Measurements from ENCODE around the gene TMEM235.

The TMEM235 gene

DNA sequence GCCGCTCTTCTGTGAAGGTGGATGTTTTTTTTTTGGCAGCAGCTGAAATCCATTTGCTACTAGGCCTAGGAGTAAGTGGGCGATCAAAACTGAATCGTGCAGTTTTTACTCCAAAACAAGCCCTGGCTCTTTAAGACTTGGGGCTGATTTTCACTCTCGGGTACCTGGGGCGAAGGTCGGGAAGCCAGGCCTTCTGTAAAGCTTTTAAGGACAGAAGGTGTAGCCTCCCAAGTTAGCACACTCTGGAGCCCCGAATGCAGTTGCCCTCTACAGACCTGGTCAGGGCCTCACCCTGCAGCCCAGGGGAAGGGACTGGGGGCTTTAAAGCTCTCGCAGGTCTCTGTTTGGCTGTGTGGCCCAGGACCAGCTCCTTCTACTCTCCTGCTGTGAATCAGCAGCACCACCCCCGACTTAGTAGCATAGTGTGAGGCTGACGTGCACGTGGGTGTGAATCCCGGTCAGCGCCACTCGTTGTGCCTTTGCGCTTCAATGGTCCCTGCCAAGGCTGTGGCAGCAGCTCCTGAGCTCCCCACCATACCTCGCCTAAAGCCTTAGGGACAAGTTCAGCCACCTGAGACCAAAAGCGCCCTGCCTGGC is 49.9 kb downstream of the TMEM235 start:
- H2BK15ac ChIP-seq (ENCODE audit: low read depth, poor library complexity, severe bottlenecking) = peak overlapping the region; percentile 80
- peaks cover 20% of the 10 kb centered on the region for H3K4me1 ChIP-seq (ENCODE audit: control insufficient read depth, insufficient read depth, low read depth, low read length)
- H3K79me1 ChIP-seq (replicated peaks; ENCODE audit: low read length, poor library complexity, severe bottlenecking) = no peaks in the 10 kb centered on the region
- WGBS = 72% methylated on average over 17 of the region's 17 CpGs
- no peak overlapping the region for H2BK5ac ChIP-seq (ENCODE audit: low read depth, low read length, poor library complexity, severe bottlenecking)
- H3K4me3 ChIP-seq (ENCODE audit: insufficient read depth in 1 of 2, low read depth in 1 of 2, low read length in 2 of 2) = no peak overlapping the region
- no peak overlapping the region for H4K8ac ChIP-seq (ENCODE audit: low read length)
- peak overlapping the region in 1 of 2 experiments; percentile 81 for H3K14ac ChIP-seq (ENCODE audit: low read length in 2 of 2)
- no peaks in the 10 kb centered on the region for H3K9me3 ChIP-seq (ENCODE audit: control insufficient read depth, low read length)
- H2AK5ac ChIP-seq (ENCODE audit: low read length, severe bottlenecking) = peak overlapping the region; percentile 34
- H3K36me3 ChIP-seq (ENCODE audit: control insufficient read depth in 1 of 2, insufficient read depth in 2 of 2, low read depth in 1 of 2, low read length in 2 of 2) = peaks cover 0 to 3% of the 10 kb centered on the region in 2 experiments
- H3K18ac ChIP-seq (ENCODE audit: low read depth in 1 of 2, low read length in 2 of 2) = peak overlapping the region; percentile 28 to 84
- H2AFZ ChIP-seq (ENCODE audit: low read depth, low read length) = peak overlapping the region; percentile 10
- H3K4me2 ChIP-seq (ENCODE audit: low read length, poor library complexity, severe bottlenecking) = no peak overlapping the region
- H2BK120ac ChIP-seq (ENCODE audit: low read depth, low read length) = peak overlapping the region; percentile 61
- peak overlapping the region; percentile 39 to 54 for H2BK12ac ChIP-seq (ENCODE audit: low read length in 2 of 2)
- H3K23ac ChIP-seq (ENCODE audit: low read length in 2 of 2) = no peak overlapping the region
- H3K27ac ChIP-seq (ENCODE audit: low read length, poor library complexity, severe bottlenecking) = no peak overlapping the region
- H3K27me3 ChIP-seq (ENCODE audit: control insufficient read depth in 1 of 2, insufficient read depth in 1 of 2, low read length in 2 of 2) = peaks cover 5 to 14% of the 10 kb centered on the region in 2 experiments
- H3K9ac ChIP-seq (ENCODE audit: low read length) = no peak overlapping the region
- peak overlapping the region; percentile 68 for H4K91ac ChIP-seq (ENCODE audit: low read length)
- peak overlapping the region; percentile 26 to 64 for H3K4ac ChIP-seq (ENCODE audit: low read depth in 1 of 2, low read length in 2 of 2)
- DNase-seq = no peak

DNA sequence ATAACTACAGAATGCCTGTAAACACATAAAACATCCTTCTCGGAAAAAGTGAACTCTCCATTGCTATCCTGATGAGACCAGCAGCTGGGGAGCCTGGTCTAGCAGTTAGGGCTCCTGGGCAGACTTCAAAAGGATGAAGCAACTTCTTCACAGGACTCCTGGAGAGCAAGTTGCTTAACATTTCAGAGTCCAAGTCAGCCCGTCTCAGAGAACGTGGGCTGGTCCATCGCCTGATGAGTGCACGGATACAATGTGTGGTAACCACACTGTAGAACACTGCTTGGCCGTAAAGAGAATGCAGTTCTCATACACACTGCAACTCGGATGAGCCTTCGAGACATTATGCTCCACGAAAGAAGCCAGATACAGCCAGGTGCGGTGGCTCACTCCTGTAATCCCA is 52.7 kb downstream of the TMEM235 start:
- WGBS = 70% methylated on average over 10 of the region's 10 CpGs
- no peak overlapping the region for H3K4me3 ChIP-seq (ENCODE audit: insufficient read depth in 1 of 2, low read depth in 1 of 2, low read length in 2 of 2)
- peak; percentile 89 for DNase-seq

GRCh38 chr17:78289004-78289403 is 57.6 kb downstream of the TMEM235 start:
- Histone ChIP-seq H2BK12ac (ENCODE audit: low read length in 2 of 2) (peak overlapping the region; percentile 59 to 100), H3K9me3 (ENCODE audit: control insufficient read depth, low read length) (no peaks in the 10 kb centered on the region), H4K8ac (ENCODE audit: low read length) (no peak overlapping the region), H3K4ac (ENCODE audit: low read depth in 1 of 2, low read length in 2 of 2) (peak overlapping the region; percentile 47 to 66), H3K4me1 (ENCODE audit: control insufficient read depth, insufficient read depth, low read depth, low read length) (peaks cover 14% of the 10 kb centered on the region), H2AFZ (ENCODE audit: low read depth, low read length) (no peak overlapping the region), H3K14ac (ENCODE audit: low read length in 2 of 2) (no peak overlapping the region), H3K18ac (ENCODE audit: low read depth in 1 of 2, low read length in 2 of 2) (peak overlapping the region; percentile 23 to 52), H3K4me3 (ENCODE audit: insufficient read depth in 1 of 2, low read depth in 1 of 2, low read length in 2 of 2) (no peak overlapping the region), H2AK5ac (ENCODE audit: low read length, severe bottlenecking) (peak overlapping the region; percentile 3), H3K79me1 (replicated peaks; ENCODE audit: low read length, poor library complexity, severe bottlenecking) (no peaks in the 10 kb centered on the region), H3K36me3 (ENCODE audit: control insufficient read depth in 1 of 2, insufficient read depth in 2 of 2, low read depth in 1 of 2, low read length in 2 of 2) (no peaks in the 10 kb centered on the region), H3K9ac (ENCODE audit: low read length) (no peak overlapping the region), H4K91ac (ENCODE audit: low read length) (peak overlapping the region; percentile 45), H3K27ac (ENCODE audit: low read length, poor library complexity, severe bottlenecking) (no peak overlapping the region), H3K23ac (ENCODE audit: low read length in 2 of 2) (no peak overlapping the region), H3K27me3 (ENCODE audit: control insufficient read depth in 1 of 2, insufficient read depth in 1 of 2, low read length in 2 of 2) (no peaks in the 10 kb centered on the region), H3K4me2 (ENCODE audit: low read length, poor library complexity, severe bottlenecking) (no peak overlapping the region), H2BK120ac (ENCODE audit: low read depth, low read length) (no peak overlapping the region), H2BK5ac (ENCODE audit: low read depth, low read length, poor library complexity, severe bottlenecking) (no peak overlapping the region), H2BK15ac (ENCODE audit: low read depth, poor library complexity, severe bottlenecking) (peak overlapping the region; percentile 1)
- 86% methylated on average over 6 of the region's 6 CpGs for WGBS
- DNase-seq = no peak

More for the DNA sequence above, 52.7 kb downstream of the TMEM235 start:
- Histone ChIP-seq H2BK12ac (ENCODE audit: low read length in 2 of 2) (peak overlapping the region in 1 of 2 experiments; percentile 29), H3K27me3 (ENCODE audit: control insufficient read depth in 1 of 2, insufficient read depth in 1 of 2, low read length in 2 of 2) (peaks cover 0 to 3% of the 10 kb centered on the region in 2 experiments), H3K9ac (ENCODE audit: low read length) (no peak overlapping the region), H3K27ac (ENCODE audit: low read length, poor library complexity, severe bottlenecking) (no peak overlapping the region), H3K9me3 (ENCODE audit: control insufficient read depth, low read length) (no peaks in the 10 kb centered on the region), H3K4ac (ENCODE audit: low read depth in 1 of 2, low read length in 2 of 2) (peak overlapping the region in 1 of 2 experiments; percentile 59), H2BK120ac (ENCODE audit: low read depth, low read length) (no peak overlapping the region), H4K91ac (ENCODE audit: low read length) (no peak overlapping the region), H3K36me3 (ENCODE audit: control insufficient read depth in 1 of 2, insufficient read depth in 2 of 2, low read depth in 1 of 2, low read length in 2 of 2) (peaks cover 0 to 3% of the 10 kb centered on the region in 2 experiments), H3K4me2 (ENCODE audit: low read length, poor library complexity, severe bottlenecking) (no peak overlapping the region), H2BK5ac (ENCODE audit: low read depth, low read length, poor library complexity, severe bottlenecking) (no peak overlapping the region), H2AK5ac (ENCODE audit: low read length, severe bottlenecking) (no peak overlapping the region), H2BK15ac (ENCODE audit: low read depth, poor library complexity, severe bottlenecking) (no peak overlapping the region), H3K14ac (ENCODE audit: low read length in 2 of 2) (no peak overlapping the region), H3K23ac (ENCODE audit: low read length in 2 of 2) (no peak overlapping the region), H3K4me1 (ENCODE audit: control insufficient read depth, insufficient read depth, low read depth, low read length) (peaks cover 13% of the 10 kb centered on the region), H2AFZ (ENCODE audit: low read depth, low read length) (no peak overlapping the region), H4K8ac (ENCODE audit: low read length) (no peak overlapping the region), H3K18ac (ENCODE audit: low read depth in 1 of 2, low read length in 2 of 2) (no peak overlapping the region), H3K79me1 (replicated peaks; ENCODE audit: low read length, poor library complexity, severe bottlenecking) (no peaks in the 10 kb centered on the region)

DNA sequence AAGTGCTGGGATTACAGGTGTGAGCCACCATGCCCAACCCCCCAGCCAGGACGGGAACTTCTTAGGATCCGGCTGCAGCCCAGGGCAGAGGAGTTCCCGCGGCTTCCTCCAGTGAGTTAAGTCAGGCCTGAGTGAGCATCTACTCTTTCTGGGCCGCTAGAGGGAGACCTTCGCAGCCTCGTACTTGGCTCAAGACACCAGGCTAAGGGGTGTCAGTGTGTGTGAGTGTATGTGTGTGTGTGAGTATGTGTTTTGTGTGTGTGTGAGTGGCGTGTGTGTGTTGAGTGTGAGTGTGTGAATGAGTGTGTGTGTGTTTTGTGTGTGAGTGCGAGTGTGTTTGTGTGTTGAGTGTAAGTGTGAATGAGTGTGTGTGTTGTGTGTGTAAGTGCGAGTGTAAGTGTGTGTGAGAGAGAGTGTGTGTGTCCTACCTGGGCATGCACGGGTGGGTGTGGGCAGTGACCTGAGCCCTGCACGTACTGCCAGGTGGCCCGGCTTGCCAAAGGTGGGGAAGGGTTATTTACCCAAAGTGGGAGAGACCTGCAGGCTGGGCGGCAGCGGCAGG is 58.5 kb downstream of the TMEM235 start:
- Histone ChIP-seq H3K27me3 (ENCODE audit: control insufficient read depth in 1 of 2, insufficient read depth in 1 of 2, low read length in 2 of 2) (no peaks in the 10 kb centered on the region), H3K9ac (ENCODE audit: low read length) (peak overlapping the region; percentile 38), H3K14ac (ENCODE audit: low read length in 2 of 2) (peak overlapping the region in 1 of 2 experiments; percentile 19), H2AK5ac (ENCODE audit: low read length, severe bottlenecking) (no peak overlapping the region), H4K91ac (ENCODE audit: low read length) (peak overlapping the region; percentile 65), H3K4me3 (ENCODE audit: insufficient read depth in 1 of 2, low read depth in 1 of 2, low read length in 2 of 2) (no peak overlapping the region), H3K36me3 (ENCODE audit: control insufficient read depth in 1 of 2, insufficient read depth in 2 of 2, low read depth in 1 of 2, low read length in 2 of 2) (no peaks in the 10 kb centered on the region), H3K4me1 (ENCODE audit: control insufficient read depth, insufficient read depth, low read depth, low read length) (peaks cover 14% of the 10 kb centered on the region), H3K23ac (ENCODE audit: low read length in 2 of 2) (peak overlapping the region in 1 of 2 experiments; percentile 2), H2BK15ac (ENCODE audit: low read depth, poor library complexity, severe bottlenecking) (peak overlapping the region; percentile 5), H2BK120ac (ENCODE audit: low read depth, low read length) (no peak overlapping the region), H2BK12ac (ENCODE audit: low read length in 2 of 2) (peak overlapping the region; percentile 14 to 95), H3K4me2 (ENCODE audit: low read length, poor library complexity, severe bottlenecking) (no peak overlapping the region), H2BK5ac (ENCODE audit: low read depth, low read length, poor library complexity, severe bottlenecking) (no peak overlapping the region), H2AFZ (ENCODE audit: low read depth, low read length) (no peak overlapping the region), H3K27ac (ENCODE audit: low read length, poor library complexity, severe bottlenecking) (no peak overlapping the region), H3K9me3 (ENCODE audit: control insufficient read depth, low read length) (no peaks in the 10 kb centered on the region), H3K18ac (ENCODE audit: low read depth in 1 of 2, low read length in 2 of 2) (peak overlapping the region in 1 of 2 experiments; percentile 99), H3K79me1 (replicated peaks; ENCODE audit: low read length, poor library complexity, severe bottlenecking) (no peaks in the 10 kb centered on the region), H4K8ac (ENCODE audit: low read length) (no peak overlapping the region), H3K4ac (ENCODE audit: low read depth in 1 of 2, low read length in 2 of 2) (peak overlapping the region in 1 of 2 experiments; percentile 83)
- peak; percentile 92 for DNase-seq
- WGBS = 30% methylated on average over 15 of the region's 15 CpGs
